IPS-20b (cell line): ENCODE data around the gene ARVCF.

ENCODE experiments used
- H3K27ac ChIP-seq: one replicate; pipeline ENCODE4 v1.5.1; 2013; ENCODE audit warnings: low read length
- H3K27me3 ChIP-seq: 2 replicates; pipeline ENCODE4 v1.6.1; 2013; ENCODE audit warnings: mild to moderate bottlenecking, low read length, inconsistent platforms; ENCODE audit not compliant: insufficient read depth
- H3K36me3 ChIP-seq: 2 replicates; pipeline ENCODE4 v1.6.1; 2013; ENCODE audit warnings: low read depth, mild to moderate bottlenecking, inconsistent platforms, low read length, moderate library complexity; ENCODE audit not compliant: insufficient read depth
- H3K4me1 ChIP-seq: 2 replicates; pipeline ENCODE4 v1.6.1; 2013; ENCODE audit warnings: mild to moderate bottlenecking, control low read depth, inconsistent platforms, low read length, moderate library complexity; ENCODE audit not compliant: insufficient read depth
- H3K4me3 ChIP-seq: 2 replicates; pipeline ENCODE4 v1.5.1; 2013; ENCODE audit warnings: mild to moderate bottlenecking, low read length, inconsistent platforms
- H3K9ac ChIP-seq: 2 replicates; pipeline ENCODE4 v1.6.1; 2013; ENCODE audit warnings: low read depth, mild to moderate bottlenecking, inconsistent platforms, low read length, moderate library complexity
- H3K9me3 ChIP-seq: 2 replicates; pipeline ENCODE4 v1.6.1; 2013; ENCODE audit warnings: mild to moderate bottlenecking, low read depth, low read length, inconsistent platforms; ENCODE audit not compliant: insufficient read depth

The ARVCF gene

GRCh38 chr22:20046730-20047129 lies 30.1 kb upstream of the ARVCF start:
- H3K36me3 ChIP-seq: no peaks in the 10 kb centered on the region
- H3K4me1 ChIP-seq: no peaks in the 10 kb centered on the region
- H3K27ac ChIP-seq: no peak overlapping the region
- H3K27me3 ChIP-seq: no peaks in the 10 kb centered on the region
- no peak overlapping the region for H3K9ac ChIP-seq
- H3K4me3 ChIP-seq: no peak overlapping the region
- H3K9me3 ChIP-seq: no peaks in the 10 kb centered on the region

GRCh38 chr22:20044495-20045151 lies 28.0 kb upstream of the ARVCF start:
- Histone ChIP-seq H3K4me3 (no peak overlapping the region), H3K9me3 (no peaks in the 10 kb centered on the region), H3K27ac (no peak overlapping the region), H3K36me3 (no peaks in the 10 kb centered on the region), H3K4me1 (no peaks in the 10 kb centered on the region), H3K9ac (no peak overlapping the region), H3K27me3 (no peaks in the 10 kb centered on the region)

GRCh38 chr22:20043997-20044342 lies 27.3 kb upstream of the ARVCF start:
- Histone ChIP-seq H3K9ac (no peak overlapping the region), H3K4me3 (no peak overlapping the region), H3K4me1 (no peaks in the 10 kb centered on the region), H3K36me3 (no peaks in the 10 kb centered on the region), H3K27ac (no peak overlapping the region), H3K27me3 (no peaks in the 10 kb centered on the region), H3K9me3 (no peaks in the 10 kb centered on the region)

GRCh38 chr22:20043057-20043996 lies 26.7 kb upstream of the ARVCF start:
- no peak overlapping the region; the same call in 1 of the 2 replicates for H3K9ac ChIP-seq
- no peaks in the 10 kb centered on the region for H3K4me1 ChIP-seq
- no peaks in the 10 kb centered on the region for H3K27me3 ChIP-seq
- no peak overlapping the region for H3K27ac ChIP-seq
- H3K9me3 ChIP-seq: no peaks in the 10 kb centered on the region
- H3K4me3 ChIP-seq: no peak overlapping the region
- H3K36me3 ChIP-seq: no peaks in the 10 kb centered on the region

GRCh38 chr22:20040327-20041200 lies 23.9 kb upstream of the ARVCF start:
- Histone ChIP-seq H3K4me1 (no peaks in the 10 kb centered on the region), H3K9ac (no peak overlapping the region), H3K4me3 (no peak overlapping the region), H3K36me3 (no peaks in the 10 kb centered on the region), H3K9me3 (no peaks in the 10 kb centered on the region), H3K27me3 (no peaks in the 10 kb centered on the region), H3K27ac (no peak overlapping the region)

- no peaks in the 10 kb centered on the region for H3K27me3 ChIP-seq
- H3K36me3 ChIP-seq: no peaks in the 10 kb centered on the region
- no peaks in the 10 kb centered on the region for H3K9me3 ChIP-seq
- no peak overlapping the region for H3K9ac ChIP-seq
- H3K27ac ChIP-seq: no peak overlapping the region
- no peak overlapping the region for H3K4me3 ChIP-seq
- H3K4me1 ChIP-seq: no peaks in the 10 kb centered on the region
Measured at GRCh38 chr22:20039683-20040325, 23.2 kb upstream of the ARVCF start.

- Histone ChIP-seq H3K36me3 (no peaks in the 10 kb centered on the region), H3K9ac (no peak overlapping the region), H3K9me3 (no peaks in the 10 kb centered on the region)
Measured at GRCh38 chr22:20038574-20038973, 22.0 kb upstream of the ARVCF start.

GRCh38 chr22:20037419-20037818 lies 20.8 kb upstream of the ARVCF start:
- no peaks in the 10 kb centered on the region for H3K4me1 ChIP-seq
- no peaks in the 10 kb centered on the region for H3K36me3 ChIP-seq
- no peak overlapping the region for H3K4me3 ChIP-seq
- H3K27ac ChIP-seq: no peak overlapping the region
- H3K9me3 ChIP-seq: no peaks in the 10 kb centered on the region
- H3K9ac ChIP-seq: no peak overlapping the region
- H3K27me3 ChIP-seq: no peaks in the 10 kb centered on the region

More at GRCh38 chr22:20038574-20038973, 22.0 kb upstream of the ARVCF start:
- Histone ChIP-seq H3K27me3 (no peaks in the 10 kb centered on the region), H3K27ac (no peak overlapping the region), H3K4me1 (no peaks in the 10 kb centered on the region), H3K4me3 (no peak overlapping the region)

- Histone ChIP-seq H3K36me3 (no peaks in the 10 kb centered on the region), H3K4me3 (no peak overlapping the region), H3K4me1 (no peaks in the 10 kb centered on the region), H3K27me3 (no peaks in the 10 kb centered on the region), H3K9me3 (no peaks in the 10 kb centered on the region), H3K27ac (no peak overlapping the region), H3K9ac (no peak overlapping the region)
Measured at GRCh38 chr22:20036535-20037392, 20.1 kb upstream of the ARVCF start.

GRCh38 chr22:20036084-20036482 lies 19.5 kb upstream of the ARVCF start:
- H3K27me3 ChIP-seq: no peaks in the 10 kb centered on the region
- no peak overlapping the region for H3K27ac ChIP-seq
- H3K4me3 ChIP-seq: no peak overlapping the region
- H3K4me1 ChIP-seq: no peaks in the 10 kb centered on the region
- no peak overlapping the region for H3K9ac ChIP-seq
- H3K36me3 ChIP-seq: no peaks in the 10 kb centered on the region
- no peaks in the 10 kb centered on the region for H3K9me3 ChIP-seq
